Effector memory CD4-positive, alpha-beta T cell (primary cell): Measurements from ENCODE around the gene SERPINB7.

Experiments used
- DNase-seq, 3 donors: peaks; one replicate each; pipeline ENCODE4 v3.0.0-alpha.2; 2020
- H3K27ac ChIP-seq: 2 replicates; pipeline ENCODE4 v1.7.0; 2013; ENCODE audit warnings: mild to moderate bottlenecking, low read length, moderate library complexity; ENCODE audit not compliant: insufficient read depth, poor library complexity, severe bottlenecking
- H3K27me3 ChIP-seq: replicated peaks from 2 replicates; pipeline ENCODE4 v1.7.0; 2013; ENCODE audit warnings: mild to moderate bottlenecking, low read length; ENCODE audit not compliant: insufficient read depth, control insufficient read depth, poor library complexity, severe bottlenecking
- H3K36me3 ChIP-seq: 2 replicates; pipeline ENCODE4 v1.7.0; 2013; ENCODE audit warnings: mild to moderate bottlenecking, low read length, moderate library complexity; ENCODE audit not compliant: control insufficient read depth, insufficient read depth
- H3K4me1 ChIP-seq: 2 replicates; pipeline ENCODE4 v1.7.0; 2013; ENCODE audit warnings: low read length, mild to moderate bottlenecking; ENCODE audit not compliant: control insufficient read depth, insufficient read depth, poor library complexity, severe bottlenecking
- H3K4me3 ChIP-seq: 2 replicates; pipeline ENCODE4 v1.7.0; 2013; ENCODE audit warnings: low read length, low read depth, mild to moderate bottlenecking; ENCODE audit not compliant: insufficient read depth, poor library complexity, severe bottlenecking
- H3K9me3 ChIP-seq: 2 replicates; pipeline ENCODE4 v1.7.0; 2013; ENCODE audit warnings: mild to moderate bottlenecking, low read length, moderate library complexity; ENCODE audit not compliant: control insufficient read depth

SERPINB7 gene

GRCh38 chr18:63819786-63820185 lies 44.6 kb downstream of the SERPINB7 start:
- Histone ChIP-seq H3K27me3 (no peaks in the 10 kb centered on the region), H3K4me1 (no peaks in the 10 kb centered on the region), H3K36me3 (no peaks in the 10 kb centered on the region), H3K27ac (no peak overlapping the region), H3K4me3 (no peak overlapping the region), H3K9me3 (no peaks in the 10 kb centered on the region)
- no peak for DNase-seq

GRCh38 chr18:63820694-63821093 lies 45.5 kb downstream of the SERPINB7 start:
- no peak overlapping the region for H3K27ac ChIP-seq

GRCh38 chr18:63823516-63824219 lies 48.5 kb downstream of the SERPINB7 start:
- no peaks in the 10 kb centered on the region for H3K27me3 ChIP-seq
- H3K36me3 ChIP-seq, result no peaks in the 10 kb centered on the region
- H3K9me3 ChIP-seq, result no peaks in the 10 kb centered on the region
- H3K4me3 ChIP-seq, result no peak overlapping the region
- no peaks in the 10 kb centered on the region for H3K4me1 ChIP-seq
- H3K27ac ChIP-seq, result no peak overlapping the region
- DNase-seq, result no peak

More at GRCh38 chr18:63820694-63821093, 45.5 kb downstream of the SERPINB7 start:
- H3K36me3 ChIP-seq, result no peaks in the 10 kb centered on the region
- no peak overlapping the region for H3K4me3 ChIP-seq
- no peaks in the 10 kb centered on the region for H3K9me3 ChIP-seq
- no peak for DNase-seq
- no peaks in the 10 kb centered on the region for H3K4me1 ChIP-seq
- H3K27me3 ChIP-seq, result no peaks in the 10 kb centered on the region

- Histone ChIP-seq H3K4me1 (no peaks in the 10 kb centered on the region), H3K27me3 (no peaks in the 10 kb centered on the region), H3K36me3 (no peaks in the 10 kb centered on the region), H3K9me3 (no peaks in the 10 kb centered on the region), H3K4me3 (no peak overlapping the region), H3K27ac (no peak overlapping the region)
- no peak for DNase-seq
Observed at GRCh38 chr18:63824220-63824525, 49.0 kb downstream of the SERPINB7 start.

- Histone ChIP-seq H3K4me1 (no peaks in the 10 kb centered on the region), H3K27ac (no peak overlapping the region), H3K4me3 (no peak overlapping the region), H3K9me3 (no peaks in the 10 kb centered on the region), H3K36me3 (no peaks in the 10 kb centered on the region), H3K27me3 (peaks cover 2% of the 10 kb centered on the region)
- DNase-seq, result no peak
Observed at GRCh38 chr18:63828120-63828519, 52.9 kb downstream of the SERPINB7 start.

- no peak overlapping the region for H3K27ac ChIP-seq
- no peak for DNase-seq
- peaks cover 2% of the 10 kb centered on the region for H3K27me3 ChIP-seq
- H3K36me3 ChIP-seq, result no peaks in the 10 kb centered on the region
- H3K4me3 ChIP-seq, result no peak overlapping the region
- H3K9me3 ChIP-seq, result no peaks in the 10 kb centered on the region
- no peaks in the 10 kb centered on the region for H3K4me1 ChIP-seq
Observed at GRCh38 chr18:63828656-63829055, 53.4 kb downstream of the SERPINB7 start.

- no peak for DNase-seq
- Histone ChIP-seq H3K36me3 (no peaks in the 10 kb centered on the region), H3K9me3 (no peaks in the 10 kb centered on the region), H3K4me1 (no peaks in the 10 kb centered on the region), H3K27ac (no peak overlapping the region), H3K27me3 (peaks cover 2% of the 10 kb centered on the region), H3K4me3 (no peak overlapping the region)
Observed at GRCh38 chr18:63829886-63830285, 54.7 kb downstream of the SERPINB7 start.

- no peak for DNase-seq
- H3K27me3 ChIP-seq, result peaks cover 2% of the 10 kb centered on the region
- H3K9me3 ChIP-seq, result no peaks in the 10 kb centered on the region
- H3K27ac ChIP-seq, result no peak overlapping the region
- H3K4me3 ChIP-seq, result no peak overlapping the region
- H3K36me3 ChIP-seq, result no peaks in the 10 kb centered on the region
- H3K4me1 ChIP-seq, result no peaks in the 10 kb centered on the region
Observed at GRCh38 chr18:63831080-63831788, 56.0 kb downstream of the SERPINB7 start.

GRCh38 chr18:63832470-63832869 lies 57.3 kb downstream of the SERPINB7 start:
- Histone ChIP-seq H3K4me3 (no peak overlapping the region), H3K36me3 (no peaks in the 10 kb centered on the region), H3K27ac (no peak overlapping the region), H3K27me3 (peaks cover 2% of the 10 kb centered on the region), H3K4me1 (no peaks in the 10 kb centered on the region), H3K9me3 (no peaks in the 10 kb centered on the region)
- DNase-seq, result no peak

GRCh38 chr18:63834471-63835113 lies 59.4 kb downstream of the SERPINB7 start:
- H3K27ac ChIP-seq, result no peak overlapping the region
- no peak overlapping the region for H3K4me3 ChIP-seq
- no peaks in the 10 kb centered on the region for H3K4me1 ChIP-seq
- peaks cover 2% of the 10 kb centered on the region for H3K27me3 ChIP-seq
- no peaks in the 10 kb centered on the region for H3K36me3 ChIP-seq
- H3K9me3 ChIP-seq, result no peaks in the 10 kb centered on the region
- no peak for DNase-seq
